ENCODE results near the gene RTN4R. TPM values are rescaled to one million over a fixed set of nuclear protein-coding genes. Genes with fewer than 3 reads are reported as not detected.

The RTN4R gene
- total and polyA plus RNA-seq, 2 of the 13 experiments (the other 11 are each of a cell fraction or from before 2014, with no cell fraction given): 0.22 to 0.77 TPM

GRCh38 chr22:20203552-20204201 is 64.4 kb downstream of the RTN4R start (continued):
- TF ChIP-seq, protein P1, sequence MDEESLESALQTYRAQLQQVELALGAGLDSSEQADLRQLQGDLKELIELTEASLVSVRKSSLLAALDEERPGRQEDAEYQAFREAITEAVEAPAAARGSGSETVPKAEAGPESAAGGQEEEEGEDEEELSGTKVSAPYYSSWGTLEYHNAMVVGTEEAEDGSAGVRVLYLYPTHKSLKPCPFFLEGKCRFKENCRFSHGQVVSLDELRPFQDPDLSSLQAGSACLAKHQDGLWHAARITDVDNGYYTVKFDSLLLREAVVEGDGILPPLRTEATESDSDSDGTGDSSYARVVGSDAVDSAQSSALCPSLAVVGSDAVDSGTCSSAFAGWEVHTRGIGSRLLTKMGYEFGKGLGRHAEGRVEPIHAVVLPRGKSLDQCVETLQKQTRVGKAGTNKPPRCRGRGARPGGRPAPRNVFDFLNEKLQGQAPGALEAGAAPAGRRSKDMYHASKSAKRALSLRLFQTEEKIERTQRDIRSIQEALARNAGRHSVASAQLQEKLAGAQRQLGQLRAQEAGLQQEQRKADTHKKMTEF (CRISPR knock-in tag; IDR thresholded peaks at IDR 0.05): 0 out of 2 replicates have a peak, but pooled peaks have one; percentile 22
- TF ChIP-seq SNAPC5 (CRISPR knock-in tag; IDR thresholded peaks at IDR 0.05; ENCODE audit: borderline replicate concordance) (no peak), ZNF790 (CRISPR knock-in tag; IDR thresholded peaks at IDR 0.05; ENCODE audit: borderline replicate concordance) (no peak), FOXP4 (CRISPR knock-in tag; IDR thresholded peaks at IDR 0.05) (peak; percentile 48; the same call in 1 of the 2 replicates), ZNF574 (CRISPR knock-in tag; IDR thresholded peaks at IDR 0.05) (no peak), ZNF772 (CRISPR knock-in tag; IDR thresholded peaks at IDR 0.05) (no peak), ZNF550 (CRISPR knock-in tag; IDR thresholded peaks at IDR 0.05; ENCODE audit: borderline replicate concordance) (no peak), KDM4B (CRISPR knock-in tag; IDR thresholded peaks at IDR 0.05) (no peak), MYC (CRISPR knock-in tag; IDR thresholded peaks at IDR 0.05; ENCODE audit: borderline replicate concordance) (no peak), ZBTB3 (CRISPR knock-in tag; IDR thresholded peaks at IDR 0.05; ENCODE audit: borderline replicate concordance, low read depth) (no peak), ZNF597 (CRISPR knock-in tag; IDR thresholded peaks at IDR 0.05) (no peak)
- TF ChIP-seq, protein P2, sequence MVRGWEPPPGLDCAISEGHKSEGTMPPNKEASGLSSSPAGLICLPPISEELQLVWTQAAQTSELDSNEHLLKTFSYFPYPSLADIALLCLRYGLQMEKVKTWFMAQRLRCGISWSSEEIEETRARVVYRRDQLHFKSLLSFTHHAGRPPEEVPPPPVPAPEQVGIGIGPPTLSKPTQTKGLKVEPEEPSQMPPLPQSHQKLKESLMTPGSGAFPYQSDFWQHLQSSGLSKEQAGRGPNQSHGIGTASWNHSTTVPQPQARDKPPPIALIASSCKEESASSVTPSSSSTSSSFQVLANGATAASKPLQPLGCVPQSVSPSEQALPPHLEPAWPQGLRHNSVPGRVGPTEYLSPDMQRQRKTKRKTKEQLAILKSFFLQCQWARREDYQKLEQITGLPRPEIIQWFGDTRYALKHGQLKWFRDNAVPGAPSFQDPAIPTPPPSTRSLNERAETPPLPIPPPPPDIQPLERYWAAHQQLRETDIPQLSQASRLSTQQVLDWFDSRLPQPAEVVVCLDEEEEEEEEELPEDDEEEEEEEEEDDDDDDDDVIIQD (CRISPR knock-in tag; IDR thresholded peaks at IDR 0.05; ENCODE audit: low read depth): no peak
- TF ChIP-seq, protein P3, sequence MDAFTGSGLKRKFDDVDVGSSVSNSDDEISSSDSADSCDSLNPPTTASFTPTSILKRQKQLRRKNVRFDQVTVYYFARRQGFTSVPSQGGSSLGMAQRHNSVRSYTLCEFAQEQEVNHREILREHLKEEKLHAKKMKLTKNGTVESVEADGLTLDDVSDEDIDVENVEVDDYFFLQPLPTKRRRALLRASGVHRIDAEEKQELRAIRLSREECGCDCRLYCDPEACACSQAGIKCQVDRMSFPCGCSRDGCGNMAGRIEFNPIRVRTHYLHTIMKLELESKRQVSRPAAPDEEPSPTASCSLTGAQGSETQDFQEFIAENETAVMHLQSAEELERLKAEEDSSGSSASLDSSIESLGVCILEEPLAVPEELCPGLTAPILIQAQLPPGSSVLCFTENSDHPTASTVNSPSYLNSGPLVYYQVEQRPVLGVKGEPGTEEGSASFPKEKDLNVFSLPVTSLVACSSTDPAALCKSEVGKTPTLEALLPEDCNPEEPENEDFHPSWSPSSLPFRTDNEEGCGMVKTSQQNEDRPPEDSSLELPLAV (CRISPR knock-in tag; conservative IDR thresholded peaks at IDR 0.05; ENCODE audit: low read depth): no peak

Measured in HepG2 (cell line).